GF-D8 (cell line): ENCODE measurements around the gene IGSF11.
"Not testable (repeated sequence)": the region's sequence is repeated elsewhere in the genome, so short reads cannot be mapped to it uniquely, and the experiment has no call there.

ENCODE experiments used
- DNase-seq: peaks from one replicate; lab custom pipeline; 2025; lab: John Stamatoyannopoulos, UW

The IGSF11 gene

GRCh38 chr3:118988198-118989130, 46.2 kb downstream of the IGSF11 start:
- no peak for DNase-seq

GRCh38 chr3:118987477-118987876, 47.2 kb downstream of the IGSF11 start:
- no peak for DNase-seq

- DNase-seq = no peak
These were observed 47.9 kb downstream of the IGSF11 start for GRCh38 chr3:118986734-118987133.

- no peak for DNase-seq
These were observed 49.9 kb downstream of the IGSF11 start for GRCh38 chr3:118984699-118985098.

GRCh38 chr3:118981494-118982134, 53.0 kb downstream of the IGSF11 start:
- no peak for DNase-seq

GRCh38 chr3:118980832-118981231, 53.8 kb downstream of the IGSF11 start:
- DNase-seq = no peak

- DNase-seq = no peak
These were observed 56.3 kb downstream of the IGSF11 start for GRCh38 chr3:118978393-118978758.

- no peak for DNase-seq
These were observed 56.8 kb downstream of the IGSF11 start for GRCh38 chr3:118977671-118978392.

GRCh38 chr3:118977118-118977517, 57.5 kb downstream of the IGSF11 start:
- no peak for DNase-seq

- not testable (repeated sequence) for DNase-seq
These were observed 59.2 kb downstream of the IGSF11 start for GRCh38 chr3:118975476-118975875.

- DNase-seq = no peak
These were observed 60.1 kb downstream of the IGSF11 start for GRCh38 chr3:118974356-118975097.

- no peak for DNase-seq
These were observed 61.6 kb downstream of the IGSF11 start for GRCh38 chr3:118973050-118973449.

- DNase-seq = no peak
These were observed 63.8 kb downstream of the IGSF11 start for GRCh38 chr3:118970819-118971218.

GRCh38 chr3:118968640-118969039, 66.0 kb downstream of the IGSF11 start:
- no peak for DNase-seq

GRCh38 chr3:118968111-118968510, 66.5 kb downstream of the IGSF11 start:
- DNase-seq = no peak

- no peak for DNase-seq
These were observed 67.9 kb downstream of the IGSF11 start for GRCh38 chr3:118966700-118967099.

GRCh38 chr3:118963711-118964110, 70.9 kb downstream of the IGSF11 start:
- DNase-seq = no peak

GRCh38 chr3:118960876-118961450, 73.7 kb downstream of the IGSF11 start:
- no peak for DNase-seq

- no peak for DNase-seq
These were observed 78.6 kb downstream of the IGSF11 start for GRCh38 chr3:118955914-118956556.

- no peak for DNase-seq
These were observed 83.6 kb downstream of the IGSF11 start for GRCh38 chr3:118951089-118951488.

GRCh38 chr3:118949113-118949760, 85.4 kb downstream of the IGSF11 start:
- DNase-seq = no peak
